ENCODE data around the gene DUSP1. TPM values are rescaled to one million over a fixed set of nuclear protein-coding genes. Genes with fewer than 3 reads are reported as not detected.

DUSP1 gene
- total RNA-seq, 1 experiment from 2014 or later, result 594 TPM

DNA sequence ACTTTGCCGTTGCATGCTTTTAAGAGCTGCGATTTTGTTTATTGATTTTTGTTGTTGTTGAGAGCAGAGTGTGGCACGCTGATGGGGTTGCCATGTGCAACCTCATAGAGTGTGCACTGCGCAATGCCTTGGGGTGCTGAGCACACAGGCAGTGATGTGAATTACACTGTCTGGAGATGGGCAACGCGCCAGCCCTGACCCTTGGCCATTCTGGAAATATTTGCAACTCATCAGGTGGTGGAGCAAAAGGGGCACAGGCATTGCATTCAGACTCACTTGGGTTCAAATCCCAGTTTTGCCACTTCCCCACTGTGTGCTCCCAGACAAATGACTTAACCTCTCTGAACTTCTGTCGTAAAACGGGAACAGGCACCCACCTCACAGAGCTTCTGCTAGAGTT lies 25.6 kb downstream of the DUSP1 start:
- no peak overlapping the region for H3K27ac Mint-ChIP-seq (ENCODE audit: low read depth, unreplicated experiment)
- no peak overlapping the region for H3K4me3 Mint-ChIP-seq (ENCODE audit: unreplicated experiment)
- intact Hi-C loops (cut with micrococcal nuclease), result no loop called here
- TF ChIP-seq, protein P1, sequence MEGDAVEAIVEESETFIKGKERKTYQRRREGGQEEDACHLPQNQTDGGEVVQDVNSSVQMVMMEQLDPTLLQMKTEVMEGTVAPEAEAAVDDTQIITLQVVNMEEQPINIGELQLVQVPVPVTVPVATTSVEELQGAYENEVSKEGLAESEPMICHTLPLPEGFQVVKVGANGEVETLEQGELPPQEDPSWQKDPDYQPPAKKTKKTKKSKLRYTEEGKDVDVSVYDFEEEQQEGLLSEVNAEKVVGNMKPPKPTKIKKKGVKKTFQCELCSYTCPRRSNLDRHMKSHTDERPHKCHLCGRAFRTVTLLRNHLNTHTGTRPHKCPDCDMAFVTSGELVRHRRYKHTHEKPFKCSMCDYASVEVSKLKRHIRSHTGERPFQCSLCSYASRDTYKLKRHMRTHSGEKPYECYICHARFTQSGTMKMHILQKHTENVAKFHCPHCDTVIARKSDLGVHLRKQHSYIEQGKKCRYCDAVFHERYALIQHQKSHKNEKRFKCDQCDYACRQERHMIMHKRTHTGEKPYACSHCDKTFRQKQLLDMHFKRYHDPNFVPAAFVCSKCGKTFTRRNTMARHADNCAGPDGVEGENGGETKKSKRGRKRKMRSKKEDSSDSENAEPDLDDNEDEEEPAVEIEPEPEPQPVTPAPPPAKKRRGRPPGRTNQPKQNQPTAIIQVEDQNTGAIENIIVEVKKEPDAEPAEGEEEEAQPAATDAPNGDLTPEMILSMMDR (IDR thresholded peaks at IDR 0.05; ENCODE audit: unreplicated experiment), result no peak
- POLR2A ChIA-PET, result interaction anchor here (0.6 to 1.7 kb wide), 7 partner anchors 12 to 175 kb away, joined by 3 to 7 read pairs (median 4); partner anchors contain the start of gene DUSP1
- H3K27me3 Mint-ChIP-seq (ENCODE audit: insufficient read depth, unreplicated experiment), result no peaks in the 10 kb centered on the region
- DNase-seq (ENCODE audit: unreplicated experiment), result no peak
- no peaks in the 10 kb centered on the region for H3K36me3 Mint-ChIP-seq (ENCODE audit: insufficient read depth, unreplicated experiment)
- peaks cover 18% of the 10 kb centered on the region for H3K4me1 Mint-ChIP-seq (ENCODE audit: insufficient read depth, unreplicated experiment)
- peaks cover 8% of the 10 kb centered on the region for H3K9me3 Mint-ChIP-seq (ENCODE audit: unreplicated experiment)
- CTCF ChIA-PET, result interaction anchor here (0.6 to 1.5 kb wide), 3 partner anchors 33 to 290 kb away, joined by 3 to 4 read pairs (median 3); no protein-coding TSS in a partner anchor
- no TSS peak for BruUV-seq (replicated peaks)

DNA sequence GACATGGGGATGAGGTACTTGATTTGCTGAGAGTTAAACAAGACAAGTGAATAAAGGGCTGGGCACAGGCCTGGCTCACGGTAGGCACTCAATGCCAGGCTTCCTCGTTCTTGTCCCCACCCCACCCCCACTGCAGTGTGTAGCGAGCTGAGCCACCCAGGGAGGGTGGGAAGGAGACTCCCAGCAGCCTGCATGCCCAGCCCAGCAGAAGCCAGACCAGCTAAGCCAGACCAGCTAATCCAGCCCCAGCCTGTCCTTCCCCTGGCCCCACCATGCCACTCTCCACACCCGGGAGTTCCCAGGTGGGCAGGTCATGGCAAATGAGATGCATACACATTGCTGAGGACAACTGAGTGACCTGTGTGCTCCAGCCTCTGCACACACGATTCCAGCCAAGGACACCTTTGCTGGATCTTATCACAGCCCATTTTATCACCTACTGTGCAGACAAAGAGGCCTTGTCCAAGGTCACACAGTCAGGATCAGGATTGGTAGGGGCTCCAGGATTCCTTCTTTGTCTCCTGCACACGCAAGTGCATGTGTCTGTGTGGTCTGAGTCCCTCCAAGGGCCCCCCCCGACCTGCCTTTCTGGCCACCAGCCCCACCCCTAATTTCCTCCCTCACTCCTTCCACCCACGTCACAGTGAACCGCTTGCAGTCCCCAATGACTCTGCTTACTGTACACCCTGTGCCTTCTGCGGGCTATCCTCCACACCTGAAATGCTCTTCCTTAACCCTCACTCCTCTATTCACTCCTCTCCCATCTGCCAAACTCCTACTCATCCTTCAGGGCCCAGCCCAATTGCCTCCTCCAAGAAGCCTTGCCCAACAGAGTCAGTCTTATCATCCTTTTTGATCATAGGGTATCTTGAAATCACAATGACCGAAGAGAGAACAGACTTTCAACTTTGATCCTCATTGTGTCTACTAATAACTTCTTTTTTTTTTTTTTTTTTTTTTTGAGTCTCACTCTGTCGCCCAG lies 26.6 kb downstream of the DUSP1 start:
- peaks cover 23% of the 10 kb centered on the region for H3K4me1 Mint-ChIP-seq (ENCODE audit: insufficient read depth, unreplicated experiment)
- ChIA-PET POLR2A (interaction anchor here (1.4 to 1.6 kb wide), 2 partner anchors 14 to 21 kb away, joined by 3 to 4 read pairs; no protein-coding TSS in a partner anchor), CTCF (interaction anchor here (0.6 to 1.5 kb wide), 6 partner anchors 28 to 291 kb away, joined by 3 to 5 read pairs (median 3); no protein-coding TSS in a partner anchor)
- no peak overlapping the region for H3K4me3 Mint-ChIP-seq (ENCODE audit: unreplicated experiment)
- no TSS peak for BruUV-seq (replicated peaks)
- intact Hi-C loops (cut with micrococcal nuclease), result no loop called here
- no peaks in the 10 kb centered on the region for H3K27me3 Mint-ChIP-seq (ENCODE audit: insufficient read depth, unreplicated experiment)
- H3K27ac Mint-ChIP-seq (ENCODE audit: low read depth, unreplicated experiment), result no peak overlapping the region
- TF ChIP-seq, protein P1 (IDR thresholded peaks at IDR 0.05; ENCODE audit: unreplicated experiment), result no peak
- peaks cover 8% of the 10 kb centered on the region for H3K9me3 Mint-ChIP-seq (ENCODE audit: unreplicated experiment)
- peaks cover 6% of the 10 kb centered on the region for H3K36me3 Mint-ChIP-seq (ENCODE audit: insufficient read depth, unreplicated experiment)
- no peak for DNase-seq (ENCODE audit: unreplicated experiment)

DNA sequence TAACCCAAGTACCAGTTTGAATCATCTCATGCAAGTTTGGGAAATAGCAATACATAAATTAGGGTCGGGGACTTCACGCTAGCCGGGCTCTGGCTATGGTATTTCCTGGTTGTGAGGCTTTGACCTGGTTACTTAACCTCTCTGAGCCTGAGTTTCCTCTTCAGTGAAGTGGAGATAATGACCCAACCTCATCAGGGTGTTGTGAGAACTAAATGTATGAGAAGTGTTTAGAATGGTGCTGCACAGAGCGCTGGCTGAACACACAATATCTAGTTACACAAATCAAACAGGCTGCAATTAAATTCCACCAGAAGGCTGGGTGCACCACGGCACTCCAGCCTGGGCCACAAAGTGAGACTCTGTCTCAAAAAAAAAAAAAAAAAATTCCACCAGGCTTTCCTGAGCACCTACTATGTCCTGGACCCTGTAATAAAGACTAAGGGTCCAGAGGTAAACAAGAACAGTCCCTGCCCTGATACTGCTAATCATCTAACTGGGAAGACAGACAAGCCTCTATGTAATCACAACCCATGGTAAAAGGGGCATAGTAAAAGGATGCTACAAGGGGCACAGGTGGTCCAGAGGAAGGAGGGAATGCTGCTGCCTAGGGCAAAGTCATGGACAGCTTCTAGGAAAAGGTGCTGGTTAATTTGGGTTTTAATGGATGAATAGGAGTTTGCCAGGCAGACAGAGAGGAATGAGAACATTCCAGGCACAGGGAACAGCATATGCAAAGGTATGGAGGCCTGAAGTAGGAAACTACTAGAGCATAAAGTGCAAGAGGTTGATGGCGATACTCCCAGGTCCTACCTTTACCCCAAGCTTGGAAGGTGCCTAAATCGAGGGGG lies 27.7 kb downstream of the DUSP1 start:
- ChIA-PET CTCF (interaction anchor here (1.0 to 1.4 kb wide), 3 partner anchors 27 to 189 kb away, joined by 3 to 5 read pairs (median 3); no protein-coding TSS in a partner anchor), POLR2A (interaction anchor here (1.4 kb wide), 1 partner anchor 11 kb away, joined by 6 read pairs; no protein-coding TSS in a partner anchor)
- Mint-ChIP-seq H3K27ac (ENCODE audit: low read depth, unreplicated experiment) (no peak overlapping the region), H3K4me3 (ENCODE audit: unreplicated experiment) (no peak overlapping the region), H3K9me3 (ENCODE audit: unreplicated experiment) (peaks cover 8% of the 10 kb centered on the region), H3K36me3 (ENCODE audit: insufficient read depth, unreplicated experiment) (peaks cover 6% of the 10 kb centered on the region), H3K27me3 (ENCODE audit: insufficient read depth, unreplicated experiment) (no peaks in the 10 kb centered on the region), H3K4me1 (ENCODE audit: insufficient read depth, unreplicated experiment) (peaks cover 23% of the 10 kb centered on the region)
- intact Hi-C loops (cut with micrococcal nuclease), result no loop called here
- no TSS peak for BruUV-seq (replicated peaks)
- TF ChIP-seq, protein P1 (IDR thresholded peaks at IDR 0.05; ENCODE audit: unreplicated experiment), result no peak
- no peak for DNase-seq (ENCODE audit: unreplicated experiment)

All from MCF 10A (cell line).